ENCODE measurements around the gene PDE7B.
"Not testable (repeated sequence)": the region's sequence is repeated elsewhere in the genome, so short reads cannot be mapped to it uniquely, and the experiment has no call there.

The PDE7B gene

DNA sequence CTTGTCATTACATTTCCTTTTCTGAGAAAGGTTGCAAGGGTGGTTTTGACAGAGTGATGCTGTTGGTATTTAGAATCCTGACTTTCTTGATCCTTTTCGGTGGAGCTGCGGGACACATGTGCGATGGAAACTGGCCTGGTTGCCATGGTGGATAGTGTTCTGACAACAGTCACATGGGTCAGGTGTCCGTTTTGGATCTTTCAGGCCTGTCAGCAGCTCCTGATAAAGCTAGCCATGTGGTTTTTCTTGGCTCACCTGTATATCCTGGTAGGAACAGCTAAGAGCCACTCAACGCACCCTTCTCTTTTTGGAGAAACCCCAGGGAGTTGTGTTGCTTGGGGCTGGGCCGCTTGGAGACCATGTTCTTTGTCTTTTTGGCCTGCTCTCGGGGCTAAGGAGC is 221.2 kb downstream of the PDE7B start:
- no peak for DNase-seq (ENCODE audit: low read depth in 2 of 2)

DNA sequence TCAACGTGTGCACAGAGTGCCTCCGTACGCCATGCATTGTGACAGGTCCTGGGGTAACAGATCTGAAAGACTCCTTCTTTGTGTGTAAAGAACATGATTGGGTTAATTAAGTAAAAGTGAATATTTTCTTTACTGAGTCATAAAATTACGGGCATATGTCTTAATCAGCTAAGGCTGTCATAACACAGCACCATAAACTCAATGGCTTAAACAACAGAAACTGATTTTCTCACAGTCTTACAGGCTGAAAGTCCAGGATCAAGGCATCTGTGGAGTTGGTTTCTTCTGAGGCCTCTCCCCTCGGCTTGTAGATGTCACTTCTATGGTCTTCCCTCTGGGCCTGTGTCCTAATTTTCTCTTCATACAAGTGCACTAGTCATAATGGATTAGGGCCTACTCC is 221.7 kb downstream of the PDE7B start:
- no peak for DNase-seq (ENCODE audit: low read depth in 2 of 2)

DNA sequence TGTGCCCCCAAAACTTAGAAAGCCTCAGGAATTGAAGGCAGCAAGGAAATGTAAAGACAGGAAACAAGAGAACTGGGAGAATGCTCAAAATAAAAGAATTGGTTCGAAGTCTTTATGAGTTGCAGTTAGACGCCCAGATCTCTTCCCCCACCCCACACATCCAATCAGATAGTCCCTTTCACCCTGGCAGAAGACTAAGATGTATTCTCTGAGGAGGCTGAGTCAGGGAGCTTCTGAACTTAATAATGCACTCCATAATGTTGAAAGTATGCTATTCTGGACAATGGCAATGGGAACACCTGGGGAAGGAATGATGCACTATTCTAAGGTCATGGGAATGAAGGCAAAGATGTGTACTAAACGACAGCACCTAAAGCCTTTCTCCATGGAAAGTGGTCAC is 225.0 kb downstream of the PDE7B start:
- DNase-seq (ENCODE audit: low read depth in 2 of 2) = no peak

DNA sequence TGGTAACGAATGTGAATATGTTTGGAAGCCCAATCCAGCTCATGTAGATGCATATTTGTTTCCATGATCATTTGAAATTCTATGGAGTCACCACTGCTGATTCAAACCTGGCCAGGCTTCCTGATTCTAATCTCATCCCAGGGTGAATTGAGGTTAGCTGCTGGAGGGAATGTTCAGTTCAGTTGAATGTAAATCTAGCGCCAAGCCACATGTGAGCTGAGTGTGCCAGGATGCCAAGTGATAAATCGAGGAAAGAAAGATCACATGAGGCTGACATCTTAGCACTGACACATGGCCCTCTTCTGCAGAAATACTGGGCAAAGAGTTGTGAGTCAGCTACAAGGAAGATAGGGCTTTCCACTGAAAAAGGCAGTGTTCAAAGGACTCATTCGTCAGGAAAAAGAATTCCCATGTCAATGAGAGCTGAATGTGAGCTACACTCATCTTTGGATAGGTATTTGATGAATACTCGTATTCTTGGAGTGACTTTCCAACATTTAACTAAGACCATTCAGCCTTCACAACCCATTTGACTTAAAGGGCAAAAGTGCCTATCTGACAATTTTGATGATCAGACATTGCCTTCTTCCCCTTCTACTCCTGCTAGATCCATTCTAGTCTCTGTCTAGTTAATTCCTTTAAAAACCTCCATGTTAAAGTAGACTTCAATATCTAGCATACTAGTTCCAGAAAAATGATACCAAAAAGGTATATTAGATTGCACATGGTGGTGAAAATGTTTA is 226.5 kb downstream of the PDE7B start:
- DNase-seq (ENCODE audit: low read depth in 2 of 2) = no peak

DNA sequence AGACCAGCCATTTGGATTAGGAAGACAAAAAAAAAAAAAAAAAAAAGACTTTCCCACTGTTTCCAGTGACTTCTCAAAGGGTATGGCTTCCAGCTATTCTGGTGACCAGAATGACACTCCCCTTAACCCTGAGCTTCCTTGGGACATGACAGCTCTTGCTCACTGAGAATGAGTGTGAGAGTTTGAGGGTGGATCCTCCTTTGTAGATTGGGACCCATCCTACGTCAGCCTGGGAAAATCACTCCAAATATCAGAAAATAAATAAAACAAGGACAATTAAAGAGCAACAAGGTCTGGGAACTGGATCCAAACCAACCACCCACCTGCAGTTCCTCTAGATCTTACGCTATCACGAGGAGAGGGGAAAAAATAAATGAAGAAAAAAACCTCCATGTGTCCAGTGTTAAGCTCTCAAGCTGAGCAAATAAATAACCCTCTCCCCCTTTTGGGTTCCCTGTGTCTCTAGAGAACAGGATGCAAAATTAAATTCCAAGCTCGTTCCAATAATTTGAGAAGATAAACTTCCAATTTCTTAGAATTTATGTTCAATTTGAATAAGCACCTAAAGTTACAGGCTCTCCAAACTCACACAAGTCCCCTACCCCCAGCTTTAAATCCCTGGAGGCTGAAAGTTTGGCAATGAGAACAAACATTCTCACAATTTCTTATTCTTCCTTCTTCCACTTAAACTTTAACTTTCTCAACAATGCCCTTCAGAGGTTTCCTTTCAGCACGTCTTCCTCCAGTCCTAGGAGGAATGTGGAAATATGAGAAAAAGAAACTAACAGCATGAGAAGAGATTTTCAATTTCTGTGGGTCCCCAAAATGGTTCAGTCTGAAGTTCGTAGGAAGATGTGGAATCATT is 228.4 kb downstream of the PDE7B start:
- DNase-seq (ENCODE audit: low read depth in 2 of 2) = no peak

DNA sequence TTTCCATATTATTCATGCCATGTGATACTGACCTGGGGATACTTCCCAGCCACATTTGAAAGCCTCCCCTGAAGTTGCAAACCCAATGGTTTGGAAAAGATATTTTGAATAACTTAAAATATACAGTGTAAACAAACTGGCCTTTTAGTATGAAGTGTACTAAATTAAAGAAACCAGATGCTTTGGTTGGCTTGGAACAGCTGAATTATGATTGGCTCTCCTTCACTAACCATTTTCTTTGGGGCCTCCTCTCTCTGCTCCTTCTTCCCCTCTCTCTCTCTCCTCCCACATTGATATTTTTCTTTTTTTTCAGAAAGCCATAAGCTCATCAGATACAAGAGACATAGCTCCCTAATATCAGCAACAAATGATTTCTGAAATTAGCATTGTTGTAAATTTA is 232.0 kb downstream of the PDE7B start:
- DNase-seq (ENCODE audit: low read depth in 2 of 2) = no peak

DNA sequence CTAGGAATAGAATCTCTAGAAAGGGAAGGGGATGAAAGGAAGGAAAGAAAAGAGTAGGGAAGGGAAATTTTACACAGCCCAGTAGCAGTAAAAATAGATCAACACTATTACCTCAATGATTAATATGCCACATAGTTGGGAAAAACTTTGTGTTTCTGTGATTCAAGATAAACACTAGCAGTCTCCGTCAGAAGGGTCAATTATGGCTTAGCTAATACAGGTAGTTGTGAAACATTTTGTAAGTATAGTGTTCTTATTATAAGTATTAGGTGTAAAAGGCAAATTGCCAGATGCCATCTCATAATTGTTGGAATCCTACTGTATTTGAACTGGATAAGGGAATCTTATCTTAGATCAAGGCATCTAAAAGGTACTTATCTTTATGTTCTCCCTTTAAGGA is 232.9 kb downstream of the PDE7B start:
- DNase-seq (ENCODE audit: low read depth in 2 of 2) = no peak

DNA sequence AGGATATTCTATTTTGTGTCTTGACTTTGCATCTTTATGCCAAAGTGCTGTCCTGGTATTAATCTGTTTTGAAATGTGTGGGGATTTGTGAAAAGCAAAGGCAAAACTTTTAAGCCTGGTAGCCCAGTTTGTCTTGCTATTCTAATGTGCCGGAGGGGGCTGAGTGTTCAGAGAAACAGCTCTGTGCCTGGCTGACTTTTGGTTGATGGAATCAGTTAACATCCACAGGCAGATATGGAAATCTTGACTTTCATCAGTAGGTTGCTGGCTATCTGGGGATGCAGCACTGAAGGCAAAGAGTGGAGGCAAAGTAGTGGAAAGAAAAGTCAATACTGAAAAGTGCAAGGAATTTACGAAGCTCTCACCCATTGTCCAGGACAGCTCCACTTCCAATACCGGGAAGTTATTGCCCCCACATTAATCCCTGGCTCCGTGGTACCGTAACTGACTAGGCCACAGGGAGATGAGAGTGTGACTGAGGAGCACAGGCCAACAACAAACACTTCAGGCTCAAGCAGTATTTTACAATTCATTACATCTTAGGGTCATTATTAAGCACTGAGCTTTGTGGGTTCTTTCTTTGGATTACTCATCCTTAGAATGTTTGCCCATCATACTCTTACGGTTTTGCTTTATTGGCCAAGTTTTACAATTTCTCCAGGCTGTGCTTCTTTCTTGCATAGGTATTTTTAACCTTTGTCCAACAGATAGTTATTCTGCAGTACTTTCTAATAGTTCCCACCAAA is 234.0 kb downstream of the PDE7B start:
- DNase-seq (ENCODE audit: low read depth in 2 of 2) = no peak

DNA sequence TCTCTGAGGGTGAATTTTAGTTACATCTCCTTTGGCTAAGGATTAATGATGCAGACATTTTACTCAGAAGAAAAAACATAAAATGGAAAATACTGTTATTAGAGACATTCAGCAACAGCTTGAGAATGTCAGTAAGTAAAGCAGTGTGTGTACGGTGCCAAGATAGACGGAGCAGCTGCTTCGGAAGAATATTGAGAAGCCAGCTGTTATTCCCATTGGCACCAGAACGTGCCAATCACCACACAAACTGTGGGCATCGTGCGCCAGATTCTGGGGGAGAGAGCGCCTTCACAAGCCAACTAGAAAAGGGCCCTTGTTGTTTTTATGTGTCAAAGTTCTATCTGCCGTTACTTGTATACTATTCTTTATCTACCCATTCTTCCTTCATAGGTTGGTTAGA is 235.2 kb downstream of the PDE7B start:
- no peak for DNase-seq (ENCODE audit: low read depth in 2 of 2)

DNA sequence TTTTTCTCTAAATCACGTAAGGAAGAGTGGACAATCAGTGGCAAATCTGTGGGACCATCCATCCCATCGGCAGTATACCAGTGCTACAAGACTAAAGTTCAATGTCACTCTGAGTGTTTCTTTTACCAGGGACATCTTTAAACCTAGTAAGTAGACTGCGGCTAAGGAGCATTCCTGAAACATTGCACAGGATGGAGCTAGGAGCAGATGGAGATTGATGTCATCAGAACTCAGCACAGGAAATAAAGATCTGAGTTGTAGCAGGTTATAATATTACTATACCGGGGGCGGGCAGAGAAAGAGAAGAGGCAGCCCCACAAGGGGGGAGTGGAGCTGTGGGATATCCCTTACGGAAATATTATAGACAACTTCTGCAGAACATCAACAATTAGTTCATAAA is 236.5 kb downstream of the PDE7B start:
- DNase-seq (ENCODE audit: low read depth in 2 of 2) = no peak

DNA sequence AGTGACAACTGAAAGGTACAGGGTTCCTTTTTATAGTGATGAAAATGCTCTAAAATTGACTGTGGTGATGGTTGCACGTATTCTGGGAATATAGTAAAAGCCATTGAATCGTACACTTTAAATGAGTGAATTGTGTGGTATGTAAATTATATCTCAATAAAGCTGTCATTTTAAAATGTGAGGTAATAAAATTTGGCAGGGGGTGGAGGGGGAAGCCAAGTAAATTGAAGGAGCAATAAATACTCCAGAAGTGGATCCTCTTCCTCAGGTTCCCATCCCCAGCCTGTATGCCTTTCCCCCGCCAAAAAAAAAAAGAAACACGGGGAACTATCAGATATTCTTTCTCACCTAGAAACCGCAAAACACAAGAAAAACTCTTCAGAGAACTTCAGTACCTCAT is 237.2 kb downstream of the PDE7B start:
- no peak for DNase-seq (ENCODE audit: low read depth in 2 of 2)

DNA sequence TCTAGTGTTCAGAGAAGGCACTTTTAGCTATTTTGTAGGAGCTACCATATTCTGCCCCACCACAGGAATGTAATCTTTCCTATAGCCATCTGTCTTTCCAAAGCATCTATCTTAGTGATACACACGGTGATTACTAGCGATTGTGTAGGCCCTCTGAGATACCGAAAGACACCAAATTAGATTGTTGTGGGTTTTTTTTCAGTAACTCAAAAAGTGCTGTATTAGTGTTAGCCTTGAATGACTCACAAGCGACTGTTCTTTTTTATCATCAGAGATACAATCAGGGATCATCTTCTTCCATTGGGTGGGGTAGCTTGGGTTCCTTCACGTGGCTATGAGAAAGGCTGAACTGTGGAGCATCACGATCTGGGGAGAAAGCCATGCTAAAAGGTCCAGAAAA is 238.4 kb downstream of the PDE7B start:
- no peak for DNase-seq (ENCODE audit: low read depth in 2 of 2)

DNA sequence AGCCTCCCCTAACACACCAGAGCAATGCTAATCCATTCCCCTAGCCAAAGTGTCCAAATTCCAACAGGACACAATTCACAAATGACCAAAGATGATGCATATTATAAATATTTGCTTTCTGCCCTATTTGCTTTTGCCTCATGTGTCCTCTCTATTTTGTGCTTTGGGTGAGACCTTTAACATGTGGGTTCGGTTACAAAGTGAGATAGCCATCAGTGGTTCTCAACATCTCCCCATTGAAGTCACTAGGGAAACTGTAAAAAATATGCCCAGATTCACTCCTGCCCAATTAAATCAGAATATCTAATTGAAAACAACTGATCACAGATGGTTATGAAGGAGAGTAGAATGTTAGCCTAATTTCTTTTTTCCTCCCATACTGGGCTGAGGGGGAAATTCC is 239.4 kb downstream of the PDE7B start:
- DNase-seq (ENCODE audit: low read depth in 2 of 2) = no peak

DNA sequence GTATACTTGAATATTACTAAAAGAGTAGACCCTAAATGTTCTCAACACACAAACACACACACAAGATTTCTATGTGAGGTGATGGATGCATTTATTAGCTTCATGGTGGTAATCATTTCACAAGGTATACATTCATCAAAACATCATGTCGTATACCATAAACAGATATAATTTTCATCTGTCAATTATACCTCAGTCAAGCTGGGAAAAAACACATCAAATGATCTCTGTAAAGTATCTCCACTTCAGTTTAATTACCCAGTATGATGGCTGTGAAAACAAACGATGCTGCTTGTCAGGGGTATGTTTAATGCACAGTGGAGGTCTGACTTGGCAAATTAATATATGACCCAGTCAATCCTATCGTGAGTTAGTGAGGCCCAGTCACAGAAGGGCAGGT is 241.4 kb downstream of the PDE7B start:
- no peak for DNase-seq (ENCODE audit: low read depth in 2 of 2)

DNA sequence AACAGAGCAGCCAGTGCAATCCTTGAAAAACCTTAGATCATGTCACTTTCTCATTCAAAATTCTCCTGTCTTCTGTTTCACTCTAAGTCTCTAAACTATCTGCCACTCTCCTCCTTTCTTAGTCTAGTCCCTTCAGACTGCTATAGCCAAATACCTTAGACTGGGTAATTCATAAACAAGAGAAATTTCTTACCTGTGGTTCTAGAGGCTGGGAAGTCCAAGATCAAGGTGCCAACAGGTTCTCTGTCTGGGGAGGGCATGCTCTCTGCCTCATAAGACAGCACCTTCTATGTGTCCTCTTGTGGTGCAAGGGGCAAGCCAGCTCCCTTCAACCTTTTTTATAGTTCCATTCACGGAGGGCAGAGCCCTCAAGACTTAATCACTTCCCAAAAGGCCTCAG is 242.3 kb downstream of the PDE7B start:
- no peak for DNase-seq (ENCODE audit: low read depth in 2 of 2)

DNA sequence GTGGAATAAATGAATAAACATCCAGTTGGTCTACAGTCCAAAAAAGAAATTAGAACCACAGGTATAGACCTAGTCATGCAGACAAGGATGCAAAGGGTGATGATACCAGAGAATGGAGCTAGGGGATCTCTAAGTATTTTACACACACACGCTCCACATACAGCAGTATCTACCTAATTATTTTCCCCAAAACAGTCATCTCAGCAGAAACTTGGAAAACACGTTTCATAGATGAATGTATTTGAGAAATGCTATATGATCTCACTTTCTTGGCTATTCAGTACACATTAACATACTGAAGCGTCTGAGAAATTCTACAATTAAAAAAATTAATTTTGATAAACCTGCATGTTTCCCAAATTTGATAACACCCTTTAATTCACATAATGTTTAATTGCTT is 243.3 kb downstream of the PDE7B start:
- DNase-seq (ENCODE audit: low read depth in 2 of 2) = no peak

DNA sequence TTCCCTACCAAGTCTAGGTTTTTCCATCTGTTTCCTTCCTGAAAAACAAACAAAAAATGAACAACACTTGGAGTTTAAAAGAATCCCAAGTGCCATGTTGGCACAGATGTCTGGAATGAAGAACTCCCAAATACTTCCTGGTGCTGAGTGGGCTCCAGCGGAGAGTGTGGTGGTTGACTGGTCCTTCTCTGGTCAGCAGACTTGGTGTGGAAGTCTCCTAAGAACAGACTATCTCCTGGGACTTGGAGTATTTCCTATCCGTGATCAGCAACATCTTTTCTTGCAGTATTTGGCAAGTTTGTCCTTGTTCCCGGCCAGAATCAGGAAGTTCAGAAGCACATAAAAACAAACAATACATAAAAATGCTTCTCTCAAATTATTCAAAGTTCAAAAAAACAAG is 244.5 kb downstream of the PDE7B start:
- no peak for DNase-seq (ENCODE audit: low read depth in 2 of 2)

DNA sequence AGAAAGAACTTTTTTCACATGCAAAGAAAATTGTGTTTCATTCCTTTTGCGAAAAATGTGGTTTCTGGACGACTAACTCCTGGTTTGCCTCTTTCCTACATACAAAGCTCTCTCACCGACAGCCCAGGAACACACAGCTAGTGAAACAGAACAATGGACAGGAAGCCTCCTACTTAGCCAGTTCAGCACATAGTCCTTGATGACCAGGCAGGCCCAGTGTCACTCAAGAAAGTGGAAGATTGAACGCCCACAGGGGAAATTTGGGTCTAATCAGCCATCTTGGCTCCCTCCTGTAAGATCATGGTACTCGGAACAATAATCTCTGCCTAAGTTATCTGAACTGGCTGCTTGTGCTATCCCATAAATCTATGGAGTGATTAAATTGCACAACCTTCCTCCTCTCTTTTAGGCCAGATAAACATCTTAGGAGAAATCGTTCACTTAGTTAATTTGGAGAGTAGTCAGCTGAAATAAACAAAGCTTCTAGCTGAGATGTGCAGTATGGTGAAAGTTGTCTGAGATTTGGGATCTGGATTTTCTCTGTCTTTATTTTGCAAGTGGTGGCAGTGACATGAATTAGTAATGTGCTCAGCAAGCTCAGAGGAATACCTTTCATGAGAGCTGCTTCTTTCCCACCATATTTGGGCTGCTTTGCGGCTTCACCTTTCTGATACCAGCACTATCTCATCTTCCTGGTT is 251.6 kb downstream of the PDE7B start:
- DNase-seq (ENCODE audit: low read depth in 2 of 2) = no peak

DNA sequence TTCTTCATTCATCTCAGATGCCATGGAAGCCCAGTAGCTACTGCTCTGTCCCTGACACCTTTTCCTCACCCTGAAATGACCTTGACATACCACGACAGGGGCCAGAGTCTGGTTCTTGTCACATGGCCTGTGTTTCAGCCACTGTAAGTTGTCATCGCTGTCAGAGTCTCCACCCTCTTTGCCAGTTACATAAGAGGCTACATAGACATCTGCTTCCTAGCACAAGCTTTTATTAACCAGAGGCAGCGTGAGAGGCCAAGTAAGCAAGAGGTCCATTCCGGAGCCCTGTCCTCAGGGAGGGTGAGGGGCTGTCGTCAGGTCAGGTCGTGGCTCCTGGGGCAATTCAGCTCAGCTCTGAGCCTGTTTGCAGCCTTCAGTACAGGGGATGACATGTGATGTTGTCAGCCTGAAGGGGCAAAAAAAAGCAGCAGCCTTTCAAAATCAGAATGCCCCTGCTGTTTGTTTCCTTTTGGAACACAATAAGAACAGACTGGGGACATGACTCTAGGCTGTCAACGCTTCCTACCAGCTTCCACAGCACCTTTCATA is 252.3 kb downstream of the PDE7B start:
- no peak for DNase-seq (ENCODE audit: low read depth in 2 of 2)

DNA sequence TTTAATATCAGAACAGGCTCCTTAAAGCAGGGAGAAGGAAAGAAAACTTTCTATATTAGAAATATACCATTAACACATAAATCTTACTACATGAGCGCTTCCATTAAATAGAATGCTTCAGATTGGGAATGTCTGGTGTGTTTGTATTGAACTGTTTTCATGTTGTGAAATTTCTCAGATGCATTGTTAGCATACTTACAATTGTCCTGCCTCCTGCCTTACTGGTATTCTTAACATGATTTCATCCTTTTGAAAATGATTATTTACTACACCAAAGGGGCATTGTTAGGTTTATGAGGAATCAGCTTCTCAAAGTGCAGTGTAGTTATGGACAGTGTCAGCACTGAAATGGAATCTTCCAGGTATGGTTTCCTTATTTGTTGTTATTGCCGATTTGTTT is 253.1 kb downstream of the PDE7B start:
- no peak for DNase-seq (ENCODE audit: low read depth in 2 of 2)

DNA sequence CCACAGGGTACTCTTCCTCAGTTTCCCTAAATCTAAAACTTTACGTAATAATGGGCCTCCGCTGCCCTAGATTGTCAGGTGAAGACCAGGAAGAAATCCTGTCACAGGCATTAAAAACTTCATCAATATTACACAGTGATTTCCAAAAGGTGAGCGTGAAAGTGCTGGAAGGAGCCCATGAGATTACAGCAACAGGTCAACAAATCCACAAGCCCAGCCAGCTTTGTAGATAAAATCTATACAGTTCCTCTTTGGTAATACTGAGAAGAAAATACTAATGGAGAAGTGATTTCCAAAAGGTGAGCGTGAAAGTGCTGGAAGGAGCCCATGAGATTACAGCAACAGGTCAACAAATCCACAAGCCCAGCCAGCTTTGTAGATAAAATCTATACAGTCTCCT is 254.3 kb downstream of the PDE7B start:
- not testable (repeated sequence) for DNase-seq (ENCODE audit: low read depth in 2 of 2)
